Large intestine (tissue), 3 donors: ENCODE data around the gene CCDC33. TPM values are rescaled to one million over a fixed set of nuclear protein-coding genes. Genes with fewer than 3 reads are reported as not detected.

Source experiments
- DNase-seq, 2 donors: peaks; one replicate each; pipeline versions ENCODE4 v3.0.0 to v3.0.0-alpha.2; 2013
- H3K27ac ChIP-seq: one replicate; pipeline ENCODE4 v1.5.1; 2013; ENCODE audit warnings: low read length
- H3K27me3 ChIP-seq: 2 replicates; pipeline ENCODE4 v1.6.1; 2013; ENCODE audit warnings: low read length; ENCODE audit not compliant: control insufficient read depth, insufficient read depth
- H3K36me3 ChIP-seq: 2 replicates; pipeline ENCODE4 v1.6.1; 2013; ENCODE audit warnings: low read length; ENCODE audit not compliant: control insufficient read depth, insufficient read depth
- H3K4me1 ChIP-seq: one replicate; pipeline ENCODE4 v1.6.1; 2013; ENCODE audit warnings: low read length; ENCODE audit not compliant: control insufficient read depth, insufficient read depth
- H3K4me3 ChIP-seq: one replicate; pipeline ENCODE4 v1.5.1; 2013; ENCODE audit warnings: low read length
- H3K9me3 ChIP-seq: one replicate; pipeline ENCODE4 v1.6.1; 2013; ENCODE audit warnings: mild to moderate bottlenecking, low read depth, low read length, moderate library complexity; ENCODE audit not compliant: control insufficient read depth
- WGBS: methylation state at CpG from one replicate; pipeline ENCODE4 v1.1.5; 2013; ENCODE audit warnings: low lambda C conversion rate; ENCODE audit not compliant: insufficient coverage; 5-methylcytosine and 5-hydroxymethylcytosine counted together
- polyA plus RNA-seq: library from polyadenylated mRNA; unstranded; fragments of 120-200 nt; gene quantifications from one replicate; pipeline ENCODE4 v1.2.1, GENCODE V29; 2013

The CCDC33 gene
- polyA plus RNA-seq, 1 donor = 2.2 TPM

DNA sequence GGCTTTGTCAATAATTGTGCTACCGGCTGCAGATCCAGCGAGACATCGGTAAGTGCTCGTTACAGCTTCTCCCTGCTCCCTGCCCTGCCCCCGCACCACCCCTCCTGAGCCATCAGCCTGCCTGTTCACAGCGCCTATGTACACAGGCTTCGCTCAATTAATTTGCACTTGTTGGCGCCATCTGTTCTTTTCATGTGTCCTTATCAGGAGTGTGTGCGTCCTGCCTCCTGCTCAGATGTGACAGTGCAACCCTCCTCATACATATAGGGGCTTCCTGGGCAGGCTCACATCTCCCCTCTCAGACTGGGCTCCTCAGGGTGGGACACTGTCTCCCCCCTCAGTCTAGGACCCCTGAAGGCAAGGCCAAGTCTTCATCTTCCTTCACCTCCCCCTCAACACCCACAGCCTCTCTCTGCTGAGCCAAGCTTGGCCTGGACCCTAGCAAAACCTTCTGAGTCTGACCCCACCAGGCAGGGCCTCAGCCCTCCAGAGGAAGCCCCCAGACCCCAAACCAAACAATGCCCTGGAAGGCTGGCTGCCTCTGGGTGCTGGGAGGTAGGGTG is 76.4 kb downstream of the CCDC33 start:
- H3K27me3 ChIP-seq = peaks cover 20% of the 10 kb centered on the region
- 20% methylated on average over 1 of the region's 9 CpGs for WGBS
- no peaks in the 10 kb centered on the region for H3K9me3 ChIP-seq
- no peaks in the 10 kb centered on the region for H3K36me3 ChIP-seq
- DNase-seq = peak in 1 of 2 donors; percentile 48
- H3K4me1 ChIP-seq = peaks cover 3% of the 10 kb centered on the region
- H3K4me3 ChIP-seq = no peak overlapping the region
- no peak overlapping the region for H3K27ac ChIP-seq

DNA sequence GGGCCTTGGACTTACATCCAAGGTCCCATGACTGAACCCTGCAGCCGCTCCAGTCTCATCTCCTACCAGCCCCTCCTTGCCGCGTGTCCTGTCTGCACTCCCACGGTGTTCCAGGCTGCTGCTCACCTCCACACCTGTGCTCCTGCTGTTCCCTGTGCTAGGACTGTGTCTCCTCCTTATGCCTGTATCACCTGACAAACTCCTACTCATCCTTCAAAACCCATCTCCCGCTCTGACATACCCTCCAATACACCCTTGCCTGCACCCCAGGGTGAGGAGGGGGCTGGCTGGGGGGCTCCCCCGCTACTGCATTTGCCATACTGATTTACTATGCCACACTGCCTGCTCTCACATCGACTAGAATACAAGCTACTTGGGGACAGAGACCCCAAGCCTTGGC is 77.8 kb downstream of the CCDC33 start:
- no peak overlapping the region for H3K4me3 ChIP-seq
- no peak for DNase-seq
- no peak overlapping the region for H3K27ac ChIP-seq
- peaks cover 5% of the 10 kb centered on the region for H3K4me1 ChIP-seq
- WGBS = 80% methylated on average over 3 of the region's 7 CpGs
- peaks cover 9% of the 10 kb centered on the region for H3K27me3 ChIP-seq
- no peaks in the 10 kb centered on the region for H3K36me3 ChIP-seq
- H3K9me3 ChIP-seq = no peaks in the 10 kb centered on the region

DNA sequence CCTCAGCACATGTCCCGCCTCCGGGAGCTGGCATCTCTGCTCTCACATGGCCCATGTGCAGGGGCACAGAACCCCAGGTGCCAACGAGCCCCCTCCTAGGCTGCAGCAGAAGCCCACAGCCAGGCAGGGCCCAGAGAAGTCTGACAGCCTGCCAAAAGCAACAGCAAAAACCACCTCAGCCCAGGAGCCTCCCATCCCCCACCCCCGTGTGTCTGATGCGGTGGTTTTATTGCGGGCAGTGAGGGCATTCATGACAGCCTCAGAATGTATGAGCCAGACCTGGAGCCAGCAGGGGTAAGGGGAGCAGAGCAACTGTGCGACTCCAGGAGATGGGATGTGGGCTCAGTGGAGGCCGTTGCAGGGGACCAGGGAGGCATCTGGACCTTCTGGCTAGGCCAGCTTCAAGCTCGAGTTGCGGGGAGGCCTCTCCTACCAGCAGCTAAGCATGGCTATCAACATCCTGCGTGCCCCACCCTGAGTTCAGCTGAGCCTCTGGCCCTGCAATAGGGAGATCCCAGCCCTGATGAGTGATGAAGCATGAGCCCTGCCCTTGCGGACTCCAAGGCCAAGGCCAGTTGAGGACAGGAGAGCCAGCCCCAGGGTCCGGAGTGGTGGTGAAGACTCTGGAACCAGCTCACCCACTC is 78.8 kb downstream of the CCDC33 start:
- Histone ChIP-seq H3K36me3 (no peaks in the 10 kb centered on the region), H3K9me3 (no peaks in the 10 kb centered on the region), H3K27me3 (peaks cover 4% of the 10 kb centered on the region), H3K27ac (no peak overlapping the region), H3K4me3 (no peak overlapping the region), H3K4me1 (peaks cover 15% of the 10 kb centered on the region)
- WGBS = no CpG with 5 or more reads among the region's 13 CpGs
- no peak for DNase-seq

DNA sequence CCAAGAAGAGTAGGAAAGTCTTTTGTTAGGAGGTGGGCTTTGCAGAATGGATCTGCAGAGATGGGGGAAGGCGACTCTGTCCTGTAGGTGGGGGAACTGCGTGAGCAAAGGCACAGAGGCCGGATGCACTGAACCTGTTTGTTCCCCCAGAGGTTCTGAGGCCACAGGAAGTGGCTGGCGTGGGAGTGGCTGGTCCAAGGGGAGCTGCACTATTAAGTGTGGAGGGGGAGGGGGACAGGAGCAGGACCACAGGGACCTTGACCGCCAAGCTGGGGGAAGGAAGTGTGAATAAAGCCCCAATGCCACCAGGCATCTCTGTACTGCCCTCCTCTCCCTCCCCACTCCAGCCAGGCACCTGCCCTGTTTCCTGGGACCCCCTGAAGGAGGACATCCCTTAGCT is 79.5 kb downstream of the CCDC33 start:
- Histone ChIP-seq H3K27ac (no peak overlapping the region), H3K4me3 (no peak overlapping the region), H3K9me3 (no peaks in the 10 kb centered on the region), H3K27me3 (peaks cover 4% of the 10 kb centered on the region), H3K4me1 (peaks cover 17% of the 10 kb centered on the region), H3K36me3 (no peaks in the 10 kb centered on the region)
- no CpG with 5 or more reads among the region's 5 CpGs for WGBS
- peak in 1 of 2 donors; percentile 17 for DNase-seq

DNA sequence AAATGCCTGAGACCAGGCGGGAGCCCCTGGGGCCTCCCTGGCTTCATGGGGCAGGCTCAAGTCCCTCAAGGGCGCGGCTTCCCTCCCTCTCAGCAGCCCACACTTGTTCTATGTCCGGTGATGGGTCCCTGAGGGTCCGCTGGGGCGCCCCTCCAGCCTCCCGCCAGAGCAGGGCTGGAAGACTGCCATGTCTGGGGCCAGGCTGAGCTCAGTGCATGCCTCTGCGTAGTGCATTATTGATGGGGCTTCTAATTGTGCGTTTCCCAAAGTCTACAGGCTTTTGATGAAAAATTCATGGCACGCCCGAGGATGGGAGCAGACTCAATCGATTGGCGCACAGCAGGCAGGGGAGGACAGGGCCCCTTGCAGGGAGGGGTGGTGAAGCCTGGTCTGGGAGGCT is 80.0 kb downstream of the CCDC33 start:
- Histone ChIP-seq H3K9me3 (no peaks in the 10 kb centered on the region), H3K4me1 (peaks cover 17% of the 10 kb centered on the region), H3K27me3 (peaks cover 4% of the 10 kb centered on the region), H3K36me3 (no peaks in the 10 kb centered on the region), H3K4me3 (no peak overlapping the region), H3K27ac (no peak overlapping the region)
- WGBS = no CpG with 5 or more reads among the region's 13 CpGs
- no peak for DNase-seq

DNA sequence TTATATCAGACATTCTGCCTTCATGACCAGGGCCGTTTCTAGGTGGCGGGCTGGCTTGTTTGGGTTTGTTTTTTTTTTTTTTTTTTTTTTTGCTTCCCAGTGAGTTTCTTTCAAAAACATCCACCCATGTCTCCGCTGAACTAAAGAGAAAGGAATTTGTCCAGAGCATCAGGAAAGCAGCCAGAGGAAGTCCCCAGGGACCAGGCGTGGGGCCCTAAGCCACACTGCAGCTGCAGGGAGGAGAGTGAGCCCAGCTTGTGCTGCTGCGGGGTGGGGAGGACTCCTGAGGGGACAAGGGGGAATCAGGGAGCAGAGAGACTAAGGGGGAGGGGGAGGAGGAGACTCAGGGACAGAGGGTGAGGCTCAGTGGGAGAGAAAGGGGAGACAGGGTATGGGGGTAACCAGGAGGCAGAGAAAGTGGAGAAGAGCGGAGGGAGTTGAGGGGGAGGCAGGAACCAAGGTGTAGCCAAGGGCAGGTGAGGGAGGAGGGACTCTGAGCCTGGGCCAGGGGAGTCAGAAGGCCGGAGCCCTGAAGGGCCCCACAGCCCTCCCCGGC is 81.8 kb downstream of the CCDC33 start:
- DNase-seq = peak in 1 of 2 donors; percentile 56
- no peaks in the 10 kb centered on the region for H3K9me3 ChIP-seq
- WGBS = 83% methylated on average over 1 of the region's 8 CpGs
- H3K4me3 ChIP-seq = no peak overlapping the region
- peaks cover 17% of the 10 kb centered on the region for H3K4me1 ChIP-seq
- no peaks in the 10 kb centered on the region for H3K27me3 ChIP-seq
- peak overlapping the region; percentile 51 for H3K27ac ChIP-seq
- H3K36me3 ChIP-seq = no peaks in the 10 kb centered on the region

DNA sequence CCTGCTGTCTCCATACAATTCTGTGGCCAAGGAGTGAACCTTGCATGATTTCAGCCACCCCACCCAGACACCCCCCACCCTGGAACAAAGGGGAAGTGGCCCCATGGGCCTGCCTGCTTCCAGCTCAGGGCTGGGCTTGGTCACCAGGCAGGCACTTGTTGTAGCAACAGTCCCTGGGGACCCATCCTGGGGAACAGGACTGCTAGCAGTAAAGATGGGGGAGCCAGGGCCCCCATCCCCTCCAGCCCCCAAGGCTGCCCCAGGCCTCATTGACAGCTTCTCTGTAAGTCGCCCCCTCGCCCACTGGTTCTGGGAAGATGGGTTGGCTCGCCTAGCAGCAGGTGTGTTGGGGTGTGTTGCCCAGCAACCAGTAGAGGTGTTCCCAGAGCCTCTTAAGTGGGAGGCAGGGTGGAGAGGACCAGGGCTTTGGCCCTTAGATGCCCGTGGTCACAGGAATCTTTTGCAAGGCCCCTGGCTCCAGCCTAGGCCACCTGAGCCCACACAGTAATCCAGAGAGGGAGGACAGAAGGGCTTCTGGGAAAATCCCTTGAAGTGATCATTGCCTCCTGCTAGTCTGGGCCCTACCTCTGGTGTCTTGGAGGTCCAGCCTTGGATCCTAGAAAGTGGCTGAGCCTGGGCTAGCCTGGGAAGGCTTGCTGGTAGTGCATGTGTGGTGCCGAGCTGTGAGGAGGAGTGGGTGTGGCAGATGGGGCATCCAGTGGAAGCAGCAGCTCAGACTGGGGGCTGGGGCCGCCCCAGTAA is 82.4 kb downstream of the CCDC33 start:
- no peak overlapping the region for H3K4me3 ChIP-seq
- peaks cover 17% of the 10 kb centered on the region for H3K4me1 ChIP-seq
- no peaks in the 10 kb centered on the region for H3K27me3 ChIP-seq
- peak in 1 of 2 donors; percentile 41 for DNase-seq
- H3K36me3 ChIP-seq = no peaks in the 10 kb centered on the region
- H3K9me3 ChIP-seq = no peaks in the 10 kb centered on the region
- no CpG with 5 or more reads among the region's 6 CpGs for WGBS
- H3K27ac ChIP-seq = peak overlapping the region; percentile 33

DNA sequence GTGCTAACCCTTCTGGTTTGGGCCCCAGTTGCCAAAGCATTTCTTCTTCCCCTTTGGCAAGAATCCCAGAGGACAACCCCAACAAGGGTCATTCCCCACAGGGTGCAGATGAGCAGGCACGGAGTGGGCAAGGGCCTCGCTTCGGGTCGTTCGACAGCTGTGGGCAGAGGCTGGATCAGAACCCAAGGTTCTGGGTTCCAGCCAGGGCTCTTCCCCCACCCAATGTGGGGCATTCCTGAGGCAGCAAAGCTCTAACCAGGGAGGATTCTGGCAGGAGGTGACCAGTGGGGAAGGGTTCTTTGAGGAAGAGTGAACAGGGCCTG is 83.0 kb downstream of the CCDC33 start:
- no peak overlapping the region for H3K4me3 ChIP-seq
- no peaks in the 10 kb centered on the region for H3K36me3 ChIP-seq
- no peak for DNase-seq
- peaks cover 17% of the 10 kb centered on the region for H3K4me1 ChIP-seq
- H3K9me3 ChIP-seq = no peaks in the 10 kb centered on the region
- no peaks in the 10 kb centered on the region for H3K27me3 ChIP-seq
- WGBS = no CpG with 5 or more reads among the region's 5 CpGs
- no peak overlapping the region for H3K27ac ChIP-seq

DNA sequence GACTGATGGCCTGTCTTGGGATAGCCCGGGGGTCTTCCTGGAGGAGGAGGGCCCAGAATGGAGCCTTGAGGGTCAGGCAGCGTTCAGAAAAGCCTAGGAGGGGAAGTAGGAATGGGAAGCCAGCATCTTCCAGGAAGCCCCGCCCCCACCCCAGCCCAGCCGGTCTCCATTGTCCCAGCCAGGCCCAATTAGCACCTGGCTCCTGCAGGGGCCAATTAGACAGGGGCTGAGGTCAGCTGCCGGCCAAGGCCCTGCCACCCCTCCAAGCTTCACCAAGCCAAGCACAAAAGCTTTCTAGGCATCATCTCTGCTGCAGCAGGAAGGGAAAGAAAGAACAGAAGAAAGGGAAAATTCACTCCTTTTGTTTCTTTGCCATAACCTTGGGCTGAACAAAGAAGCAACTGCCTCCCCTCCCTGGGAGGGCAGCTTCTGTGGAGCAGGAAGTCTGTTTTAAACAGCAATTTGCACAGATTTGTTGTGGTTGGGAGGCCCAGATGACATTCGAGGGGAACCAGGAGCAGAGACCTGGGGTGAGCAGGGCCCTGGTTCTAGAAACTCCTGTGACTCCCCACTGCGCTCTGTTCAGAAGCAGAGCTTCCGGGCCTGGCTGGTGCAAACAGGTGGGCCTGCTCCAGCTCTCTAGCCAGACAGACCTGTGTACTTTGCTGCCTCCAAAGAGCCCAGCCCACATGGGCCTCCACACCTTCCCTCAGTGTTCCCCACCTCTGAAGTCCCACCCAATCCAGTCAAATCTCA is 83.6 kb downstream of the CCDC33 start:
- no CpG with 5 or more reads among the region's 8 CpGs for WGBS
- Histone ChIP-seq H3K27ac (no peak overlapping the region), H3K9me3 (no peaks in the 10 kb centered on the region), H3K4me3 (no peak overlapping the region), H3K27me3 (no peaks in the 10 kb centered on the region), H3K36me3 (no peaks in the 10 kb centered on the region), H3K4me1 (peaks cover 17% of the 10 kb centered on the region)
- no peak for DNase-seq
